Heart left ventricle (tissue), 16 donors: ENCODE data around the gene SOBP. TPM values are rescaled to one million over a fixed set of nuclear protein-coding genes. Genes with fewer than 3 reads are reported as not detected.
A peak's percentile ranks its signal among the peaks of the same experiment; 100 is the strongest.

Experiments
- ATAC-seq, 4 donors: fragments of 200-7000 bp; cut with Tn5 transposase; one replicate each; pipeline ENCODE4 v1.9.1; 2020 to 2022; ENCODE audit warnings: moderate library complexity in 4 of 4, mild to moderate bottlenecking in 3 of 4, moderate number of reproducible peaks in 1 of 4
- DNase-seq, 5 donors: peaks; one replicate each; pipeline ENCODE4 v3.0.0-alpha.2; 2020
- H3K27ac ChIP-seq, 12 donors: fragments of 200-600 bp; sonication (generic) in 4 of 12; one replicate each; pipeline versions ENCODE4 v1.5.0 to v1.8.0; 2016 to 2022; ENCODE audit warnings: mild to moderate bottlenecking in 2 of 12
- H3K27me3 ChIP-seq, 9 donors: fragments of 200-600 bp; sonication (generic) in 2 of 9; one replicate each; pipeline versions ENCODE4 v1.5.1 to v1.8.0; 2016 to 2022; ENCODE audit warnings: mild to moderate bottlenecking in 3 of 9
- H3K36me3 ChIP-seq, 9 donors: fragments of 200-600 bp; sonication (generic) in 2 of 9; one replicate each; pipeline versions ENCODE4 v1.5.0 to v1.8.0; 2018 to 2022; ENCODE audit warnings: mild to moderate bottlenecking in 2 of 9
- H3K4me1 ChIP-seq, 12 donors: fragments of 200-600 bp; sonication (generic) in 4 of 12; one replicate each; pipeline versions ENCODE4 v1.5.0 to v1.8.0; 2016 to 2022; ENCODE audit warnings: mild to moderate bottlenecking in 3 of 12
- H3K4me3 ChIP-seq, 12 donors: fragments of 200-600 bp; sonication (generic) in 4 of 12; one replicate each; pipeline versions ENCODE4 v1.5.0 to v1.8.0; 2017 to 2022; ENCODE audit warnings: mild to moderate bottlenecking in 9 of 12, moderate library complexity in 4 of 12
- H3K9me3 ChIP-seq, 12 donors: fragments of 200-600 bp; sonication (generic) in 4 of 12; one replicate each; pipeline versions ENCODE4 v1.5.0 to v1.8.0; 2016 to 2022; ENCODE audit warnings: mild to moderate bottlenecking in 1 of 12
- CTCF ChIP-seq, 12 donors: fragments of 200-600 bp; sonication (generic) in 4 of 12; IDR thresholded peaks; one replicate each; pipeline versions ENCODE4 v1.5.0 to v1.8.0; 2018 to 2022; ENCODE audit warnings: antibody characterized with exemption in 12 of 12, mild to moderate bottlenecking in 5 of 12
- POLR2A ChIP-seq, 2 donors: fragments of 450-650 bp; IDR thresholded peaks; one replicate each; pipeline ENCODE4 v1.6.1; 2017; ENCODE audit warnings: antibody characterized with exemption in 2 of 2, mild to moderate bottlenecking in 2 of 2, moderate library complexity in 2 of 2
- WGBS, 4 donors: extraction: QIAGEN DNeasy Blood & Tissue Kit in 2 of 4; methylation state at CpG; one replicate each; pipeline versions ENCODE4 v1.1.5 to v1.1.7; 2013 to 2018; 5-methylcytosine and 5-hydroxymethylcytosine counted together
- intact Hi-C, 10 donors: fragments of 100-400 bp; cut with DNase I; formaldehyde crosslinking; loops; one replicate each; pipeline versions ENCODE4 v1.11.1 to v1.14.2; 2022
- polyA plus RNA-seq, 2 donors: library from polyadenylated mRNA; stranded (reverse); fragments of 200-250 nt; gene quantifications; one replicate each; pipeline ENCODE4 v1.2.3, GENCODE V29; 2013
- total RNA-seq, 9 donors: library from RNA; depleted of rRNA in 2 of 9; stranded (reverse); fragments of >200 nt in 2 of 9; fragmentation: NEBNext Ultra II Directional in 3 of 9; extraction: Animal tissue kit (Norgen Biotek cat#: 25700) in 3 of 9; gene quantifications; one replicate each; pipeline versions ENCODE4 v1.1.0 to v1.2.4, GENCODE V29; 2016 to 2023
- donor health status: ischemic (EF 13 %, LVEDD 7.1; RV severe dilation, severe dysfunction).
- donor health status: healthy with polysubstance abuse.
- donor health status: DM: no; HTN: yes; CAD: no.
- donor health status: DM: no; HTN: no; CAD: no.
- donor health status: ischemic (EF 25% LVEDD 6.9; RV normal size, moderate dysfunction).
- donor health status: ischemic (EF 25% LVEDD 5.7; RV mildly dilated, moderate dysfunction).
- donor health status: healthy.
- donor health status: DM: yes; HTN: yes; CAD: no.
- donor health status: ischemic (EF 35%, LVEDD 5.7; RV mildly dilated, moderate dysfunction).
- donor health status: nonischemic (EF 11% LVEDD 7.7; RV severe dilation, severe dysfunction).
- donor health status: DM: yes; HTN: yes; CAD: no.
- donor health status: PGD.
- donor health status: ischemic (EF 29% LVEDD 5.4; RV normal size, mild dysfunction).
- donor health status: nonischemic (EF 23%, LVEDD 6.1; RV moderate dilation, normal function).

SOBP gene
- total and polyA plus RNA-seq, 11 donors, result 10.6 to 24.9 (median 16.4) TPM

GRCh38 chr6:107565165-107565723 lies 75.3 kb downstream of the SOBP start:
- Histone ChIP-seq H3K9me3 (no peaks in the 10 kb centered on the region), H3K4me3 (no peak overlapping the region), H3K4me1 (peaks cover 0 to 43% (median 2%) of the 10 kb centered on the region in 12 donors), H3K27ac (peak overlapping the region in 2 of 12 donors; percentile 12 to 64), H3K27me3 (no peaks in the 10 kb centered on the region), H3K36me3 (peaks cover 0 to 9% (median 0%) of the 10 kb centered on the region in 9 donors)
- TF ChIP-seq POLR2A (IDR thresholded peaks at IDR 0.05), result no peak
- no peak for TF ChIP-seq CTCF (IDR thresholded peaks at IDR 0.05)
- WGBS, 4 donors, result 80 to 93% (median 91%) methylated on average over 7 of the region's 7 CpGs
- DNase-seq (no peak), ATAC-seq (no peak)
- intact Hi-C loops, result no loop called here

DNA sequence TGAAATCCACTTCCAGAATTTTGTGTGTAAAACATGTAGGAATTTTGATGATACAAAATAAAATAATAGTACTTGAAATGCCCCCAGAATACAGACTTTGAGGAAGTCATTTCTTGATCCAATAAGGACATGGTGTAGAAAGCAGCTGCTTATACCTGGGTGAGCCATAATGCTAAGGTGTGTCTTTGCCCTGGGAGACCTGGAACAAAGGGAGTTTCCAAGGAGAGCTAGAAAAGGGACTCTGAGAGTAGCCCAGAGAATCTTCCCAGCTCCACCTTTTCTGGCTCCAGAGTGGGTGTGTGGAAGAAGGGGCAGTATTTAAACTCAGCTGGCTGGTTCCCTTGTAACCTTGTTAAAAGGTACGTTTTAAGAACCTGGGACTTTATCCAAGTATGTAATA lies 77.7 kb downstream of the SOBP start:
- no peak for TF ChIP-seq CTCF (IDR thresholded peaks at IDR 0.05)
- no peak for TF ChIP-seq POLR2A (IDR thresholded peaks at IDR 0.05)
- ATAC-seq (no peak), DNase-seq (no peak)
- H3K9me3 ChIP-seq, result no peaks in the 10 kb centered on the region
- 63 to 76% (median 73%) methylated on average over 1 of the region's 1 CpG for whole genome bisulfite sequencing, 4 donors
- peaks cover 0 to 23% (median 2%) of the 10 kb centered on the region in 12 donors for H3K4me1 ChIP-seq
- no peak overlapping the region for H3K27ac ChIP-seq
- no peak overlapping the region for H3K4me3 ChIP-seq
- no peaks in the 10 kb centered on the region for H3K27me3 ChIP-seq
- intact Hi-C loops, result no loop called here
- H3K36me3 ChIP-seq, result peaks cover 0 to 15% (median 0%) of the 10 kb centered on the region in 9 donors

DNA sequence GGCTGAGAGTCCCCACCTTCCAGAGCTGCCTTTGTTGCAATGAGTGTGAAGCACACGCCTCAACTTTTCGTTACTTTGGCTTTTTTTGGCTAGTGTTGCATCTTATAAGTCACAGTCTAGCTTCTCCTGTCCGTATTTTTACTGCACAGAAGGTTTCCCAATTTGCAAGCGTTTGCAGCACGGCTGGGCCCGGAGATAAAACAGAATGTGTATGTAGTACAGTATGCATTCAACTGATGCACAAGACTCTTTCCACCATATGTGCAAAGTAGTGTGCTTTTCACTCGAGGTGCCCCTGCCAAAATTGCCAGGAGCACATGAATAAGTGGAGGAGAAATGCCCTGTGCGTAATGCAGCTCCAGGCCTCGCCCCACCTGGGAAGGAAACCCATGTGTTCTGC lies 79.6 kb downstream of the SOBP start:
- intact Hi-C loops, result no loop called here
- no peak for TF ChIP-seq POLR2A (IDR thresholded peaks at IDR 0.05)
- no peak for TF ChIP-seq CTCF (IDR thresholded peaks at IDR 0.05)

GRCh38 chr6:107571354-107571753 lies 81.4 kb downstream of the SOBP start:
- no peaks in the 10 kb centered on the region for H3K9me3 ChIP-seq
- ATAC-seq, result no peak
- no peaks in the 10 kb centered on the region for H3K27me3 ChIP-seq
- WGBS, 4 donors, result 90 to 95% (median 93%) methylated on average over 9 of the region's 9 CpGs
- DNase-seq, result no peak
- intact Hi-C loops, result no loop called here
- H3K27ac ChIP-seq, result no peak overlapping the region
- peaks cover 0 to 32% (median 5%) of the 10 kb centered on the region in 9 donors for H3K36me3 ChIP-seq
- peaks cover 0 to 5% (median 0%) of the 10 kb centered on the region in 12 donors for H3K4me1 ChIP-seq
- no peak overlapping the region for H3K4me3 ChIP-seq
- TF ChIP-seq POLR2A (IDR thresholded peaks at IDR 0.05), result no peak
- TF ChIP-seq CTCF (IDR thresholded peaks at IDR 0.05), result no peak

More for the DNA sequence above, 79.6 kb downstream of the SOBP start:
- ATAC-seq, result no peak
- no peaks in the 10 kb centered on the region for H3K27me3 ChIP-seq
- no peaks in the 10 kb centered on the region for H3K9me3 ChIP-seq
- peaks cover 0 to 15% (median 0%) of the 10 kb centered on the region in 9 donors for H3K36me3 ChIP-seq
- no peak overlapping the region for H3K4me3 ChIP-seq
- no peak for DNase-seq
- H3K4me1 ChIP-seq, result peaks cover 0 to 13% (median under 1%) of the 10 kb centered on the region in 12 donors
- 94 to 95% (median 95%) methylated on average over 9 of the region's 9 CpGs for WGBS, 4 donors
- no peak overlapping the region for H3K27ac ChIP-seq
